NT2/D1 (cell line): ENCODE measurements around the gene NFS1.

Experiments
- DNase-seq: peaks from one replicate; pipeline ENCODE4 v3.0.0-alpha.2; 2011; ENCODE audit warnings: low read depth, low spot score
- H3K27me3 ChIP-seq: 2 replicates; pipeline ENCODE4 v1.6.0; 2011; ENCODE audit warnings: mild to moderate bottlenecking; ENCODE audit not compliant: insufficient read length, insufficient read depth
- H3K36me3 ChIP-seq: 2 replicates; pipeline ENCODE4 v1.6.1; 2011; ENCODE audit warnings: mild to moderate bottlenecking, low read length, mixed read lengths; ENCODE audit not compliant: insufficient read depth, insufficient read length
- H3K4me1 ChIP-seq: 2 replicates; pipeline ENCODE4 v1.5.1; 2011; ENCODE audit not compliant: insufficient read depth, insufficient read length
- H3K4me3 ChIP-seq: 2 replicates; pipeline ENCODE4 v1.5.1; 2011; ENCODE audit warnings: low read depth; ENCODE audit not compliant: insufficient read length
- H3K9ac ChIP-seq: 2 replicates; pipeline ENCODE4 v1.6.0; 2011; ENCODE audit warnings: low read depth; ENCODE audit not compliant: insufficient read length
- H3K9me3 ChIP-seq: 2 replicates; pipeline ENCODE4 v1.5.1; 2011; ENCODE audit warnings: mild to moderate bottlenecking, low read length; ENCODE audit not compliant: insufficient read depth
- SUZ12 ChIP-seq: IDR thresholded peaks from 2 replicates; pipeline ENCODE4 v1.6.1; 2011; ENCODE audit not compliant: insufficient read length, insufficient read depth; ENCODE audit errors: extremely low read depth
- YY1 ChIP-seq: IDR thresholded peaks from 2 replicates; pipeline ENCODE4 v1.6.1; 2011; ENCODE audit not compliant: insufficient read length, insufficient read depth
- ZNF274 ChIP-seq: IDR thresholded peaks from 2 replicates; pipeline ENCODE4 v1.6.1; 2011; ENCODE audit warnings: mild to moderate bottlenecking, low read depth, low read length

The NFS1 gene

GRCh38 chr20:35657271-35657670 is 41.9 kb downstream of the NFS1 start:
- H3K4me3 ChIP-seq: no peak overlapping the region
- no peaks in the 10 kb centered on the region for H3K9me3 ChIP-seq
- H3K4me1 ChIP-seq: peaks cover 2% of the 10 kb centered on the region
- H3K36me3 ChIP-seq: peaks cover 49% of the 10 kb centered on the region
- no peak for DNase-seq
- TF ChIP-seq ZNF274: no peak
- TF ChIP-seq YY1: no peak
- no peak for TF ChIP-seq SUZ12
- no peak overlapping the region for H3K9ac ChIP-seq
- no peaks in the 10 kb centered on the region for H3K27me3 ChIP-seq

GRCh38 chr20:35654415-35654814 is 44.7 kb downstream of the NFS1 start:
- no peaks in the 10 kb centered on the region for H3K27me3 ChIP-seq
- TF ChIP-seq ZNF274 (no peak), YY1 (no peak), SUZ12 (no peak)
- H3K9me3 ChIP-seq: no peaks in the 10 kb centered on the region
- DNase-seq: no peak
- peaks cover 2% of the 10 kb centered on the region for H3K4me1 ChIP-seq
- no peak overlapping the region for H3K4me3 ChIP-seq
- peaks cover 67% of the 10 kb centered on the region for H3K36me3 ChIP-seq
- no peak overlapping the region for H3K9ac ChIP-seq

GRCh38 chr20:35653893-35654292 is 45.3 kb downstream of the NFS1 start:
- H3K9me3 ChIP-seq: no peaks in the 10 kb centered on the region
- peaks cover 2% of the 10 kb centered on the region for H3K4me1 ChIP-seq
- no peak overlapping the region for H3K4me3 ChIP-seq
- no peak for DNase-seq
- H3K9ac ChIP-seq: no peak overlapping the region
- peaks cover 67% of the 10 kb centered on the region for H3K36me3 ChIP-seq
- H3K27me3 ChIP-seq: no peaks in the 10 kb centered on the region
- TF ChIP-seq SUZ12 (no peak), YY1 (no peak), ZNF274 (no peak)

GRCh38 chr20:35653430-35653734 is 45.8 kb downstream of the NFS1 start:
- Histone ChIP-seq H3K9me3 (no peaks in the 10 kb centered on the region), H3K36me3 (peaks cover 67% of the 10 kb centered on the region), H3K27me3 (no peaks in the 10 kb centered on the region), H3K9ac (no peak overlapping the region), H3K4me3 (no peak overlapping the region), H3K4me1 (peaks cover 2% of the 10 kb centered on the region)
- no peak for TF ChIP-seq ZNF274
- no peak for TF ChIP-seq SUZ12
- no peak for TF ChIP-seq YY1
- no peak for DNase-seq

- DNase-seq: no peak
- H3K36me3 ChIP-seq: peaks cover 67% of the 10 kb centered on the region
- H3K4me1 ChIP-seq: peaks cover 2% of the 10 kb centered on the region
- H3K4me3 ChIP-seq: no peak overlapping the region
- no peaks in the 10 kb centered on the region for H3K27me3 ChIP-seq
- no peak overlapping the region for H3K9ac ChIP-seq
- no peaks in the 10 kb centered on the region for H3K9me3 ChIP-seq
- TF ChIP-seq SUZ12: no peak
Observed at GRCh38 chr20:35652641-35653429, 46.3 kb downstream of the NFS1 start.

GRCh38 chr20:35651958-35652357 is 47.2 kb downstream of the NFS1 start:
- Histone ChIP-seq H3K4me1 (peaks cover 2% of the 10 kb centered on the region), H3K9ac (no peak overlapping the region), H3K9me3 (no peaks in the 10 kb centered on the region), H3K36me3 (peaks cover 60% of the 10 kb centered on the region), H3K27me3 (no peaks in the 10 kb centered on the region), H3K4me3 (no peak overlapping the region)
- DNase-seq: no peak
- TF ChIP-seq YY1 (no peak), ZNF274 (no peak), SUZ12 (no peak)

- peaks cover 51% of the 10 kb centered on the region for H3K36me3 ChIP-seq
- no peak for DNase-seq
- H3K9me3 ChIP-seq: no peaks in the 10 kb centered on the region
- no peak overlapping the region for H3K9ac ChIP-seq
- TF ChIP-seq ZNF274 (no peak), SUZ12 (no peak), YY1 (no peak)
- peaks cover 2% of the 10 kb centered on the region for H3K4me1 ChIP-seq
- no peak overlapping the region for H3K4me3 ChIP-seq
- no peaks in the 10 kb centered on the region for H3K27me3 ChIP-seq
Observed at GRCh38 chr20:35650632-35651031, 48.5 kb downstream of the NFS1 start.
